HFFc6 (cell line): ENCODE data around the gene DPM2. TPM values are rescaled to one million over a fixed set of nuclear protein-coding genes. Genes with fewer than 3 reads are reported as not detected.

ENCODE experiments used
- DNase-seq: peaks from one replicate; pipeline ENCODE4 v3.0.0-alpha.2; 2018
- H3K27ac Mint-ChIP-seq: 2 replicates; pipeline ENCODE4 v1.8.0; 2020; ENCODE audit warnings: mild to moderate bottlenecking, mixed read lengths
- H3K27me3 Mint-ChIP-seq: 2 replicates; pipeline ENCODE4 v1.8.0; 2021; ENCODE audit warnings: mild to moderate bottlenecking, moderate library complexity, mixed read lengths; ENCODE audit not compliant: insufficient read depth
- H3K36me3 Mint-ChIP-seq: 2 replicates; pipeline ENCODE4 v1.8.0; 2021; ENCODE audit warnings: low read depth, mixed read lengths
- H3K4me1 Mint-ChIP-seq: 2 replicates; pipeline ENCODE4 v1.8.0; 2020; ENCODE audit warnings: low read depth, mixed read lengths
- H3K4me3 Mint-ChIP-seq: 2 replicates; pipeline ENCODE4 v1.8.0; 2020; ENCODE audit warnings: mild to moderate bottlenecking, moderate library complexity, mixed read lengths
- H3K9me3 Mint-ChIP-seq: 2 replicates; pipeline ENCODE4 v1.8.0; 2020; ENCODE audit warnings: mild to moderate bottlenecking, mixed read lengths
- CTCF ChIP-seq: fragments of 200-600 bp; sonication (generic); IDR thresholded peaks from 2 replicates; pipeline ENCODE4 v1.5.0; 2021; ENCODE audit warnings: antibody characterized with exemption, mild to moderate bottlenecking
- total RNA-seq, 6 experiments: library from RNA; stranded (reverse); fragmentation: NEBNext Ultra II Directional; extraction: Animal tissue kit (Norgen Biotek cat#: 25700); gene quantifications; 2 replicates in 1 of 6; 3 replicates in 5 of 6; pipeline ENCODE4 v1.2.3, GENCODE V29; 2021

Gene DPM2
- total RNA-seq, 6 experiments from 2014 or later: 42.5 to 49.6 (median 47.1) TPM

GRCh38 chr9:127977884-127978647 is 40.4 kb upstream of the DPM2 start:
- Mint-ChIP-seq H3K27ac (peak overlapping the region; percentile 52), H3K4me1 (peaks cover 53% of the 10 kb centered on the region), H3K27me3 (no peaks in the 10 kb centered on the region; the same call in none of the 2 replicates), H3K4me3 (peak overlapping the region; percentile 97), H3K9me3 (no peaks in the 10 kb centered on the region), H3K36me3 (no peaks in the 10 kb centered on the region)
- TF ChIP-seq CTCF: peak; percentile 50; the same call in 1 of the 2 replicates
- DNase-seq: peak; percentile 57

GRCh38 chr9:127977009-127977883 is 39.6 kb upstream of the DPM2 start:
- DNase-seq: no peak
- no peaks in the 10 kb centered on the region for H3K36me3 Mint-ChIP-seq
- peak overlapping the region; percentile 97 for H3K4me3 Mint-ChIP-seq
- no peaks in the 10 kb centered on the region for H3K9me3 Mint-ChIP-seq
- H3K4me1 Mint-ChIP-seq: peaks cover 57% of the 10 kb centered on the region
- H3K27ac Mint-ChIP-seq: peak overlapping the region; percentile 52
- TF ChIP-seq CTCF: no peak
- no peaks in the 10 kb centered on the region; the same call in none of the 2 replicates for H3K27me3 Mint-ChIP-seq

GRCh38 chr9:127976498-127976897 is 38.8 kb upstream of the DPM2 start:
- Mint-ChIP-seq H3K27me3 (no peaks in the 10 kb centered on the region; the same call in none of the 2 replicates), H3K9me3 (no peaks in the 10 kb centered on the region), H3K4me3 (no peak overlapping the region), H3K4me1 (peaks cover 60% of the 10 kb centered on the region), H3K27ac (no peak overlapping the region), H3K36me3 (no peaks in the 10 kb centered on the region)
- no peak for TF ChIP-seq CTCF
- DNase-seq: no peak

GRCh38 chr9:127975376-127976315 is 38.0 kb upstream of the DPM2 start:
- no peak for TF ChIP-seq CTCF
- Mint-ChIP-seq H3K9me3 (no peaks in the 10 kb centered on the region), H3K27me3 (no peaks in the 10 kb centered on the region; the same call in none of the 2 replicates), H3K27ac (no peak overlapping the region), H3K4me3 (no peak overlapping the region), H3K36me3 (no peaks in the 10 kb centered on the region), H3K4me1 (peaks cover 60% of the 10 kb centered on the region)
- DNase-seq: no peak

GRCh38 chr9:127974769-127975261 is 37.2 kb upstream of the DPM2 start:
- Mint-ChIP-seq H3K4me1 (peaks cover 68% of the 10 kb centered on the region), H3K36me3 (no peaks in the 10 kb centered on the region), H3K27ac (peak overlapping the region; percentile 6; the same call in 1 of the 2 replicates), H3K9me3 (no peaks in the 10 kb centered on the region), H3K4me3 (no peak overlapping the region; the same call in 1 of the 2 replicates), H3K27me3 (no peaks in the 10 kb centered on the region; the same call in none of the 2 replicates)
- DNase-seq: no peak
- no peak for TF ChIP-seq CTCF
